Measurements from ENCODE around the gene ANKRD34C.

- TF ChIP-seq, protein P1, sequence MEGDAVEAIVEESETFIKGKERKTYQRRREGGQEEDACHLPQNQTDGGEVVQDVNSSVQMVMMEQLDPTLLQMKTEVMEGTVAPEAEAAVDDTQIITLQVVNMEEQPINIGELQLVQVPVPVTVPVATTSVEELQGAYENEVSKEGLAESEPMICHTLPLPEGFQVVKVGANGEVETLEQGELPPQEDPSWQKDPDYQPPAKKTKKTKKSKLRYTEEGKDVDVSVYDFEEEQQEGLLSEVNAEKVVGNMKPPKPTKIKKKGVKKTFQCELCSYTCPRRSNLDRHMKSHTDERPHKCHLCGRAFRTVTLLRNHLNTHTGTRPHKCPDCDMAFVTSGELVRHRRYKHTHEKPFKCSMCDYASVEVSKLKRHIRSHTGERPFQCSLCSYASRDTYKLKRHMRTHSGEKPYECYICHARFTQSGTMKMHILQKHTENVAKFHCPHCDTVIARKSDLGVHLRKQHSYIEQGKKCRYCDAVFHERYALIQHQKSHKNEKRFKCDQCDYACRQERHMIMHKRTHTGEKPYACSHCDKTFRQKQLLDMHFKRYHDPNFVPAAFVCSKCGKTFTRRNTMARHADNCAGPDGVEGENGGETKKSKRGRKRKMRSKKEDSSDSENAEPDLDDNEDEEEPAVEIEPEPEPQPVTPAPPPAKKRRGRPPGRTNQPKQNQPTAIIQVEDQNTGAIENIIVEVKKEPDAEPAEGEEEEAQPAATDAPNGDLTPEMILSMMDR (conservative IDR thresholded peaks at IDR 0.05) = no peak
- TF ChIP-seq EZH2 (IDR thresholded peaks at IDR 0.05; ENCODE audit: low read depth) = no peak
These were observed 37.6 kb upstream of the ANKRD34C start for GRCh38 chr15:79244876-79245275.

Measured in PC-9 (cell line).